Parathyroid adenoma (tissue), 2 donors: Measurements from ENCODE around the gene SCN4B.
"Not testable (repeated sequence)": the region's sequence is repeated elsewhere in the genome, so short reads cannot be mapped to it uniquely, and the experiment has no call there.

Experiments used
- H2AFZ ChIP-seq: fragments of 300-600 bp; sonication (generic); one replicate; pipeline ENCODE4 v1.7.0; 2017; ENCODE audit warnings: antibody characterized with exemption, mild to moderate bottlenecking
- H3K27ac ChIP-seq: fragments of 300-600 bp; sonication (generic); one replicate; pipeline ENCODE4 v1.7.0; 2017
- H3K27me3 ChIP-seq: fragments of 300-600 bp; sonication (generic); one replicate; pipeline ENCODE4 v1.7.0; 2017; ENCODE audit warnings: low read length; ENCODE audit not compliant: control insufficient read depth, insufficient read depth
- H3K36me3 ChIP-seq: fragments of 300-600 bp; sonication (generic); one replicate; pipeline ENCODE4 v1.7.0; 2017; ENCODE audit warnings: low read length; ENCODE audit not compliant: control insufficient read depth, insufficient read depth
- H3K4me1 ChIP-seq: fragments of 300-600 bp; sonication (generic); one replicate; pipeline ENCODE4 v1.7.0; 2017; ENCODE audit warnings: control low read depth
- H3K4me2 ChIP-seq: fragments of 300-600 bp; sonication (generic); one replicate; pipeline ENCODE4 v1.7.0; 2017; ENCODE audit warnings: low read length
- H3K4me3 ChIP-seq: fragments of 300-600 bp; sonication (generic); one replicate; pipeline ENCODE4 v1.7.0; 2017; ENCODE audit warnings: low read depth, low read length
- H3K79me2 ChIP-seq: fragments of 300-600 bp; sonication (generic); one replicate; pipeline ENCODE4 v1.7.0; 2017; ENCODE audit warnings: control low read depth
- H3K9ac ChIP-seq: fragments of 300-600 bp; sonication (generic); one replicate; pipeline ENCODE4 v1.7.0; 2017; ENCODE audit warnings: mild to moderate bottlenecking
- H3K9me3 ChIP-seq: fragments of 300-600 bp; sonication (generic); one replicate; pipeline ENCODE4 v1.7.0; 2017; ENCODE audit warnings: low read length; ENCODE audit not compliant: control insufficient read depth
- TF ChIP-seq, protein P1 (sequence below): fragments of 300-600 bp; sonication (generic); IDR thresholded peaks from one replicate; pipeline ENCODE4 v1.7.0; 2017; ENCODE audit warnings: antibody characterized with exemption, mild to moderate bottlenecking
- donor health status: primary hyperparathyroidism.

The SCN4B gene

DNA sequence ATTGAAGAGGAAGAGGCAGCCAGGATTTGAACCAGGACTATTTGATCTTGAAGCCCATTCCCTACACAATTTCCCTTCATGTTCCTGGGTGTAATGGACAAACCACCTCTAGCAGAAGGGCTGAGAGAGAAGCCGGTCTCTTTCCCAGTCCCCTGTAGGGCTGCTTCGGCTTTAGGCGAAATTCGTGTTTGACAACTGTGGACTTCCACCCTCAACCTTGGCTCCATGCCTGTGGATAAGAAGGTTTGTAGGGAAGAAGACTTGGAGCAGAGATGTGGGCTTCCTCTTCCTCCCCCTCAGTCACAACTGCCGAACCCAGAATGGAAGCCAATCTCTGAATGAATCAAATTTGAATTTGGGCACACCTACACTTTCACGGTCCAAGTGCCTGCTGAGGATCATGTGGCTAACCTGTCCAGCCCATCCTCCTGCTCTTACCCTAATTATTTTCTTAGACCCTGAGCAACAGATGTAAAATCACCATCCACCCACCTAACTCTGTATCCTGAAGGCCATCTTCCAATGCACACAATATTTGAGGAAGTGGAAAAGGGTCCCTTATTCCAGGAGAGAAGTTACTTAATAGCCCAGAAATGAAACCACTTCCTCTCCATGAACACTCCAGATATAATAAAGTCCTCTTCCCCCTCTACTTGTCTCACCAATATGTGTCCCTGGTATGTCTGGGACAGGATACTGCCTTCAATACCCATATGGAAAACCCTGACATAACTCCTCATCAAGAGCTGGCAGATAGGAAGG is 33.9 kb upstream of the SCN4B start:
- Histone ChIP-seq H3K27me3 (no peaks in the 10 kb centered on the region), H3K79me2 (no peaks in the 10 kb centered on the region), H3K4me3 (no peak overlapping the region), H3K9me3 (no peaks in the 10 kb centered on the region), H3K4me1 (no peaks in the 10 kb centered on the region), H2AFZ (no peak overlapping the region), H3K36me3 (no peaks in the 10 kb centered on the region), H3K9ac (no peak overlapping the region), H3K27ac (no peak overlapping the region), H3K4me2 (no peak overlapping the region)
- TF ChIP-seq, protein P1, sequence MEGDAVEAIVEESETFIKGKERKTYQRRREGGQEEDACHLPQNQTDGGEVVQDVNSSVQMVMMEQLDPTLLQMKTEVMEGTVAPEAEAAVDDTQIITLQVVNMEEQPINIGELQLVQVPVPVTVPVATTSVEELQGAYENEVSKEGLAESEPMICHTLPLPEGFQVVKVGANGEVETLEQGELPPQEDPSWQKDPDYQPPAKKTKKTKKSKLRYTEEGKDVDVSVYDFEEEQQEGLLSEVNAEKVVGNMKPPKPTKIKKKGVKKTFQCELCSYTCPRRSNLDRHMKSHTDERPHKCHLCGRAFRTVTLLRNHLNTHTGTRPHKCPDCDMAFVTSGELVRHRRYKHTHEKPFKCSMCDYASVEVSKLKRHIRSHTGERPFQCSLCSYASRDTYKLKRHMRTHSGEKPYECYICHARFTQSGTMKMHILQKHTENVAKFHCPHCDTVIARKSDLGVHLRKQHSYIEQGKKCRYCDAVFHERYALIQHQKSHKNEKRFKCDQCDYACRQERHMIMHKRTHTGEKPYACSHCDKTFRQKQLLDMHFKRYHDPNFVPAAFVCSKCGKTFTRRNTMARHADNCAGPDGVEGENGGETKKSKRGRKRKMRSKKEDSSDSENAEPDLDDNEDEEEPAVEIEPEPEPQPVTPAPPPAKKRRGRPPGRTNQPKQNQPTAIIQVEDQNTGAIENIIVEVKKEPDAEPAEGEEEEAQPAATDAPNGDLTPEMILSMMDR, result no peak

DNA sequence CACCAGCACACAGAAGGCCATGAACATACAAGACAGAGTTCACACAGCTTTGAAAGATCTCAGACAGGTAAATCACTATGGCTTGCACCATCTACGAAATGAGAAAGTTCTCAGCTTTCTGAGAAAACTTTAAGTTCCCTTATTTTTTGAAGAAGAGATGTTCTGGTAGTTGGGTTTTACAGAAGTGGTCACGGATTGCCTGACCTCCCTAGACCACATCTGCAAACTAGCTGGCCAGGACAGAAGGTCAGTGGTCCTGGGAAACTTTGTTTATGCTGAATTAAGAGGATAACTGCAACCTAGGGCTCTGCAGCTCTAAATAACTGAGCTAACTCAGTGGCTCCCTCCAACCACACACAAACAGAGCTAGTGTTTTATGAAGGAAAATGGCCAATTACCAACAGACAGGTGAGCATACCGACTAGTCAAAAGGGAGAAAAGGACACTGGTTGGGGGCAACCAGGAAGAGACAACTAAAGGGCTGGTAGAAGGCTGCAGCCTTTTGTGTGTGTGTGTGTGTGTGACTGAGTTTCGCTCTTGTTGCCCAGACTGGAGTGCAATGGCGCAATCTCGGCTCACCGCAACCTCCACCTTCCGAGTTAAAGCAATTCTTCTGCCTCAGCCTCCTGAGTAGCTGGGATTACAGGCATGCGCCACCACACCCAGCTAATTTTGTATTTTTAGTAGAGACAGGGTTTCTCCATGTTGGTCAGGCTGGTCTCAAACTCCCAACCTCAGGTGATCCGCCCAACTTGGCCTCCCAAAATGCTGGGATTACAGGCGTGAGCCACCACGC is 32.4 kb upstream of the SCN4B start:
- Histone ChIP-seq H3K9ac (no peak overlapping the region), H3K9me3 (no peaks in the 10 kb centered on the region), H3K79me2 (no peaks in the 10 kb centered on the region), H3K36me3 (no peaks in the 10 kb centered on the region), H3K4me2 (no peak overlapping the region), H3K4me1 (no peaks in the 10 kb centered on the region), H3K27me3 (no peaks in the 10 kb centered on the region), H3K4me3 (no peak overlapping the region), H3K27ac (no peak overlapping the region), H2AFZ (no peak overlapping the region)
- TF ChIP-seq, protein P1, result no peak

DNA sequence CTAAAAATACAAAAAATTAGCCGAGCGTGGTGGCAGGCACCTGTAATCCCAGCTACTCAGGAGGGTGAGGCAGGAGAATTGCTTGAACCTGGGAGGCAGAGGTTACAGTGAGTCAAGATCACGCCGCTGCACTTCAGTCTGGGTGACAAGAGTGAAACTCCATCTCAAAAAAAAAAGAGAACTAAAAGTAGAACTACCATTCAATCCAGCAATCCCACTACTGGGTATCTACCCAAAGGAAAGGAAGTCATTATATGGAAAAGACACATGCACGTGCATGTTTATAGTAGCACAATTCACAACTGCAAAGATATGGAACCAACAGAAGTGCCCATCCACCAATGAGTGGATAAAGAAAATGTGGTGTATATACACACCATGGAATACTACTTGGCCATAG is 31.1 kb upstream of the SCN4B start:
- not testable (repeated sequence) for H3K9ac ChIP-seq, H3K4me1 ChIP-seq, H3K4me3 ChIP-seq, H3K27ac ChIP-seq, H3K9me3 ChIP-seq, H3K79me2 ChIP-seq, H3K27me3 ChIP-seq, H3K36me3 ChIP-seq, H2AFZ ChIP-seq, H3K4me2 ChIP-seq

DNA sequence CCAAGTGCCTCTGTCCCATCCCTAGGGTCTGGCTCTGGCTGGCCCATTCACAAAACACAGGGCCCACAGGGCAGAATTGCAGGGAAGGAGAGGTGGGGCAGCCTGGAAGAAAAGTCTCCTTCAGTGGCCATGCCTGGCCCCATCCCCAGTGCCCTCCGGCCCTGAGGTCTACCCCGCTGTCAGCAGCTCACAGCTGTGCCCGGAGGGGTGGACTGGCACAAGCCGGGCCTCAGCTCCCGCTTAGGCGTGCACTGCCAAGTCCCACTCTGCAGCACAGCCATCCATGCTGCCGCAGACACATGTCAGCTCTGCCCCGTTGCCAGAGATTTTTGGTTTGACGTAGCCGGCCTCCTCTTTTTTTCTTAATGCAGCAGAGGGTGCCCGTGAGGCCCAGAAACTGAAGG is 27.7 kb upstream of the SCN4B start:
- Histone ChIP-seq H3K4me2 (no peak overlapping the region), H3K27me3 (no peaks in the 10 kb centered on the region), H3K4me1 (peaks cover under 1% of the 10 kb centered on the region), H3K79me2 (no peaks in the 10 kb centered on the region), H2AFZ (no peak overlapping the region), H3K27ac (no peak overlapping the region), H3K9ac (no peak overlapping the region), H3K4me3 (no peak overlapping the region), H3K9me3 (no peaks in the 10 kb centered on the region), H3K36me3 (no peaks in the 10 kb centered on the region)
- TF ChIP-seq, protein P1, result no peak

DNA sequence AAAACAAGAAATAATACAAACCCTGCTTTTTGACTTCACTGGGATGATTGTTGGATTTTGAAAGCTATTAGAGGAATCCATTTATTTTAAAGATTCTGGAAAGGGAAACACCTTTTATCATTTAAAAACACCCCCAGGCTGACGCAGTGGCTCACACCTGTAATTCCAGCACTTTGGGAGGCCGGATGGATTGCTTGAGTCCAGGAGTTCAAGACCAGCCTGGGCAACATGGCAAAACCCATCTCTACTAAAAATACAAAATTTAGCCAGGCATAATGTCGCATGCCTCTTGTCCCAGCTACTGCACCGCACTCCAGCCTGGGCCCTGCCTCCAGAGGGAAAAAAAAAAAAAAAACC is 24.1 kb upstream of the SCN4B start:
- no peak overlapping the region for H3K9ac ChIP-seq
- TF ChIP-seq, protein P1, result no peak
- H3K4me3 ChIP-seq, result no peak overlapping the region

More for the DNA sequence above, 24.1 kb upstream of the SCN4B start:
- no peaks in the 10 kb centered on the region for H3K9me3 ChIP-seq
- H3K27ac ChIP-seq, result no peak overlapping the region
- H3K27me3 ChIP-seq, result no peaks in the 10 kb centered on the region
- H3K36me3 ChIP-seq, result no peaks in the 10 kb centered on the region
- no peak overlapping the region for H2AFZ ChIP-seq
- H3K4me1 ChIP-seq, result peaks cover 3% of the 10 kb centered on the region
- H3K79me2 ChIP-seq, result no peaks in the 10 kb centered on the region
- H3K4me2 ChIP-seq, result no peak overlapping the region
